H9 (cell line): ENCODE measurements around the gene PDLIM7. TPM values are rescaled to one million over a fixed set of nuclear protein-coding genes. Genes with fewer than 3 reads are reported as not detected.

Source experiments
- DNase-seq: peaks from one replicate; pipeline ENCODE4 v3.0.0-alpha.2; 2017
- H2AFZ ChIP-seq: one replicate; pipeline ENCODE4 v1.6.1; 2013; ENCODE audit warnings: mild to moderate bottlenecking, low read length, control low read depth, moderate library complexity
- H2AK5ac ChIP-seq: 2 replicates; pipeline ENCODE4 v1.6.1; 2013; ENCODE audit warnings: low read length, control low read depth, mixed read lengths; ENCODE audit not compliant: insufficient read length
- H2BK120ac ChIP-seq: one replicate; pipeline ENCODE4 v1.6.1; 2013; ENCODE audit warnings: low read depth, mild to moderate bottlenecking, low read length, control low read depth, inconsistent platforms; ENCODE audit not compliant: poor library complexity, severe bottlenecking
- H2BK12ac ChIP-seq: 2 replicates; pipeline ENCODE4 v1.6.1; 2013; ENCODE audit warnings: low read length, control low read depth, mixed read lengths, low read depth; ENCODE audit not compliant: insufficient read length
- H2BK15ac ChIP-seq: 2 replicates; pipeline ENCODE4 v1.6.1; 2013; ENCODE audit warnings: low read depth, low read length, control low read depth
- H2BK20ac ChIP-seq: one replicate; pipeline ENCODE4 v1.6.1; 2013; ENCODE audit warnings: low read depth, mild to moderate bottlenecking, low read length, control low read depth, inconsistent platforms; ENCODE audit not compliant: poor library complexity, severe bottlenecking
- H2BK5ac ChIP-seq: 2 replicates; pipeline ENCODE4 v1.6.1; 2013; ENCODE audit warnings: low read length, control low read depth, mixed read lengths; ENCODE audit not compliant: insufficient read length
- H3K14ac ChIP-seq: 2 replicates; pipeline ENCODE4 v1.6.1; 2013; ENCODE audit warnings: low read length, control low read depth; ENCODE audit not compliant: insufficient read depth
- H3K18ac ChIP-seq: 2 replicates; pipeline ENCODE4 v1.6.1; 2013; ENCODE audit warnings: low read depth, mild to moderate bottlenecking, mixed read lengths, low read length, control low read depth; ENCODE audit not compliant: insufficient read length
- H3K23ac ChIP-seq: 2 replicates; pipeline ENCODE4 v1.6.1; 2013; ENCODE audit warnings: low read length, control low read depth, mixed read lengths, low read depth; ENCODE audit not compliant: insufficient read length
- H3K23me2 ChIP-seq: 2 replicates; pipeline ENCODE4 v1.6.1; 2013; ENCODE audit warnings: low read depth, mild to moderate bottlenecking, mixed read lengths, low read length, control low read depth; ENCODE audit not compliant: insufficient read length, poor library complexity, severe bottlenecking
- H3K27ac ChIP-seq: 2 replicates; pipeline ENCODE4 v1.5.1; 2013; ENCODE audit warnings: low read length, control low read depth, mixed read lengths, low read depth; ENCODE audit not compliant: insufficient read length
- H3K27me3 ChIP-seq: 2 replicates; pipeline ENCODE4 v1.6.1; 2013; ENCODE audit warnings: low read length, control low read depth, inconsistent platforms; ENCODE audit not compliant: insufficient read depth
- H3K4ac ChIP-seq: 2 replicates; pipeline ENCODE4 v1.6.1; 2013; ENCODE audit warnings: low read depth, mild to moderate bottlenecking, control low read depth, inconsistent platforms, low read length, moderate library complexity
- H3K4me1 ChIP-seq: 2 replicates; pipeline ENCODE4 v1.6.1; 2013; ENCODE audit warnings: low read length, control low read depth, inconsistent platforms; ENCODE audit not compliant: insufficient read depth
- H3K4me2 ChIP-seq: 2 replicates; pipeline ENCODE4 v1.6.1; 2013; ENCODE audit warnings: low read length, control low read depth, mixed read lengths; ENCODE audit not compliant: insufficient read length, insufficient read depth
- H3K56ac ChIP-seq: 2 replicates; pipeline ENCODE4 v1.6.1; 2013; ENCODE audit warnings: low read depth, mild to moderate bottlenecking, mixed read lengths, low read length, control low read depth; ENCODE audit not compliant: insufficient read length
- H3K79me1 ChIP-seq: 2 replicates; pipeline ENCODE4 v1.6.1; 2013; ENCODE audit warnings: low read depth, mild to moderate bottlenecking, moderate library complexity, low read length, control low read depth, inconsistent platforms; ENCODE audit not compliant: insufficient read depth, poor library complexity, severe bottlenecking
- H3K79me2 ChIP-seq: 2 replicates; pipeline ENCODE4 v1.6.1; 2013; ENCODE audit warnings: low read length, control low read depth, inconsistent platforms; ENCODE audit not compliant: insufficient read depth
- H3K9ac ChIP-seq: 2 replicates; pipeline ENCODE4 v1.6.1; 2013; ENCODE audit warnings: low read length, control low read depth, mixed read lengths; ENCODE audit not compliant: insufficient read length; ENCODE audit errors: extremely low read depth
- H3K9me3 ChIP-seq: one replicate; pipeline ENCODE4 v1.6.1; 2013; ENCODE audit warnings: low read depth, low read length, inconsistent platforms; ENCODE audit not compliant: control insufficient read depth
- H3T11ph ChIP-seq: one replicate; pipeline ENCODE4 v1.6.1; 2013; ENCODE audit warnings: mild to moderate bottlenecking, low read length, control low read depth, inconsistent platforms
- H4K20me1 ChIP-seq: one replicate; pipeline ENCODE4 v1.6.1; 2013; ENCODE audit not compliant: control insufficient read depth, insufficient read length, insufficient read depth
- H4K5ac ChIP-seq: 2 replicates; pipeline ENCODE4 v1.6.1; 2013; ENCODE audit warnings: low read depth, mild to moderate bottlenecking, mixed read lengths, low read length, control low read depth; ENCODE audit not compliant: insufficient read length
- H4K8ac ChIP-seq: replicated peaks from 2 replicates; pipeline ENCODE4 v1.6.1; 2013; ENCODE audit warnings: low read length, control low read depth, mixed read lengths, low read depth; ENCODE audit not compliant: insufficient read length
- H4K91ac ChIP-seq: 2 replicates; pipeline ENCODE4 v1.6.1; 2013; ENCODE audit warnings: low read depth, mild to moderate bottlenecking, moderate library complexity, mixed read lengths, low read length, control low read depth; ENCODE audit not compliant: insufficient read length
- H3K27ac Mint-ChIP-seq, 3 experiments: 2 replicates in 2 of 3; 3 replicates in 1 of 3; pipeline ENCODE4 v1.8.0; 2020 to 2021; ENCODE audit warnings: mixed read lengths in 3 of 3, mild to moderate bottlenecking in 1 of 3, moderate library complexity in 1 of 3
- H3K27me3 Mint-ChIP-seq: 2 replicates; pipeline ENCODE4 v1.8.0; 2021; ENCODE audit warnings: low read depth, mild to moderate bottlenecking, moderate library complexity, mixed read lengths
- H3K36me3 Mint-ChIP-seq, 3 experiments: 2 replicates in 2 of 3; 3 replicates in 1 of 3; pipeline ENCODE4 v1.8.0; 2020 to 2021; ENCODE audit warnings: low read depth in 3 of 3, mixed read lengths in 3 of 3; ENCODE audit not compliant: insufficient read depth in 1 of 3
- H3K4me1 Mint-ChIP-seq, 2 experiments: 2 replicates each; pipeline ENCODE4 v1.8.0; 2020; ENCODE audit warnings: mixed read lengths in 2 of 2
- H3K4me3 Mint-ChIP-seq, 2 experiments: 2 replicates in 1 of 2; 3 replicates in 1 of 2; pipeline ENCODE4 v1.8.0; 2020 to 2021; ENCODE audit warnings: mild to moderate bottlenecking in 2 of 2, mixed read lengths in 2 of 2, moderate library complexity in 1 of 2
- H3K9me3 Mint-ChIP-seq, 2 experiments: 2 replicates in 1 of 2; 3 replicates in 1 of 2; pipeline ENCODE4 v1.8.0; 2020; ENCODE audit warnings: mild to moderate bottlenecking in 2 of 2, mixed read lengths in 2 of 2, moderate library complexity in 1 of 2
- WGBS: extraction: QIAGEN DNeasy Blood & Tissue Kit; methylation state at CpG from one replicate; pipeline ENCODE4 v1.1.7; 2013; ENCODE audit warnings: missing lambda C conversion rate, low lambda C conversion rate, mixed read lengths; ENCODE audit not compliant: insufficient read length; ENCODE audit errors: extremely low coverage; 5-methylcytosine and 5-hydroxymethylcytosine counted together
- total RNA-seq: library from RNA; stranded (reverse); gene quantifications from 2 replicates; pipeline ENCODE4 v1.2.1, GENCODE V29; 2021
- TF ChIP-seq, protein P1 (sequence below): fragments of 200-600 bp; sonication (generic); conservative IDR thresholded peaks from 3 replicates; pipeline ENCODE4 v1.8.0; 2021; ENCODE audit warnings: antibody characterized with exemption, mild to moderate bottlenecking

Gene PDLIM7
- total RNA-seq, 1 experiment from 2014 or later, result 137 TPM

- Histone ChIP-seq H2BK12ac (no peak overlapping the region), H3K14ac (no peak overlapping the region), H2AK5ac (no peak overlapping the region), H3K23me2 (peaks cover 4% of the 10 kb centered on the region), H3K4me1 (no peaks in the 10 kb centered on the region), H3K18ac (no peak overlapping the region), H2BK120ac (no peak overlapping the region), H2BK5ac (no peak overlapping the region), H2BK15ac (no peak overlapping the region), H3K4ac (no peak overlapping the region), H3K79me1 (peaks cover under 1% of the 10 kb centered on the region), H2AFZ (no peak overlapping the region), H3K9ac (no peak overlapping the region), H2BK20ac (no peak overlapping the region), H3K27me3 (no peaks in the 10 kb centered on the region), H4K8ac (no peak overlapping the region), H4K20me1 (no peaks in the 10 kb centered on the region), H3K4me2 (no peak overlapping the region), H3K9me3 (no peaks in the 10 kb centered on the region), H3T11ph (no peak overlapping the region), H3K56ac (no peak overlapping the region), H3K27ac (no peak overlapping the region), H4K5ac (no peak overlapping the region), H3K79me2 (peaks cover under 1% of the 10 kb centered on the region; the same call in 1 of the 2 replicates), H3K23ac (no peak overlapping the region), H4K91ac (no peak overlapping the region)
- Mint-ChIP-seq H3K27me3 (peaks cover 3% of the 10 kb centered on the region; the same call in 1 of the 2 replicates), H3K4me3 (no peak overlapping the region), H3K9me3 (peaks cover 0 to 3% of the 10 kb centered on the region in 2 experiments; a peak in 1 of 5 replicates), H3K27ac (peak overlapping the region in 1 of 3 experiments; percentile 83; a peak in 1 of 7 replicates), H3K36me3 (peaks cover 30 to 55% (median 50%) of the 10 kb centered on the region in 3 experiments), H3K4me1 (peaks cover 6 to 8% of the 10 kb centered on the region in 2 experiments)
- no peak for DNase-seq
- no CpG with 5 or more reads among the region's 2 CpGs for WGBS
- TF ChIP-seq, protein P1, sequence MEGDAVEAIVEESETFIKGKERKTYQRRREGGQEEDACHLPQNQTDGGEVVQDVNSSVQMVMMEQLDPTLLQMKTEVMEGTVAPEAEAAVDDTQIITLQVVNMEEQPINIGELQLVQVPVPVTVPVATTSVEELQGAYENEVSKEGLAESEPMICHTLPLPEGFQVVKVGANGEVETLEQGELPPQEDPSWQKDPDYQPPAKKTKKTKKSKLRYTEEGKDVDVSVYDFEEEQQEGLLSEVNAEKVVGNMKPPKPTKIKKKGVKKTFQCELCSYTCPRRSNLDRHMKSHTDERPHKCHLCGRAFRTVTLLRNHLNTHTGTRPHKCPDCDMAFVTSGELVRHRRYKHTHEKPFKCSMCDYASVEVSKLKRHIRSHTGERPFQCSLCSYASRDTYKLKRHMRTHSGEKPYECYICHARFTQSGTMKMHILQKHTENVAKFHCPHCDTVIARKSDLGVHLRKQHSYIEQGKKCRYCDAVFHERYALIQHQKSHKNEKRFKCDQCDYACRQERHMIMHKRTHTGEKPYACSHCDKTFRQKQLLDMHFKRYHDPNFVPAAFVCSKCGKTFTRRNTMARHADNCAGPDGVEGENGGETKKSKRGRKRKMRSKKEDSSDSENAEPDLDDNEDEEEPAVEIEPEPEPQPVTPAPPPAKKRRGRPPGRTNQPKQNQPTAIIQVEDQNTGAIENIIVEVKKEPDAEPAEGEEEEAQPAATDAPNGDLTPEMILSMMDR, result peak; percentile 48
Measured at GRCh38 chr5:177520916-177521513, 23.6 kb upstream of the PDLIM7 start.
